Effector memory CD8-positive, alpha-beta T cell (primary cell): ENCODE measurements around the gene DNAH11.
"Not testable (repeated sequence)": the region's sequence is repeated elsewhere in the genome, so short reads cannot be mapped to it uniquely, and the experiment has no call there.

Experiments used
- ATAC-seq: fragments of 150-1000 bp; cut with Tn5 transposase; replicated peaks from 2 replicates; pipeline ENCODE4 v1.10.0; 2021; ENCODE audit warnings: mild to moderate bottlenecking, moderate library complexity
- DNase-seq, 3 experiments: peaks; one replicate each; pipeline ENCODE4 v3.0.0; 2021
- H3K27ac Mint-ChIP-seq, 2 donors: one replicate each; pipeline ENCODE4 v1.8.0; 2022; ENCODE audit warnings: mild to moderate bottlenecking in 2 of 2, mixed read lengths in 2 of 2, moderate library complexity in 2 of 2
- H3K27me3 Mint-ChIP-seq, 2 donors: one replicate each; pipeline ENCODE4 v1.8.0; 2022; ENCODE audit warnings: mixed read lengths in 2 of 2
- H3K36me3 Mint-ChIP-seq: one replicate; pipeline ENCODE4 v1.8.0; 2022; ENCODE audit warnings: mild to moderate bottlenecking, moderate library complexity, mixed read lengths; ENCODE audit not compliant: insufficient read depth
- H3K4me1 Mint-ChIP-seq, 2 donors: one replicate each; pipeline ENCODE4 v1.8.0; 2022; ENCODE audit warnings: low read depth in 2 of 2, mixed read lengths in 2 of 2
- H3K4me3 Mint-ChIP-seq, 2 donors: one replicate each; pipeline ENCODE4 v1.8.0; 2022; ENCODE audit warnings: mild to moderate bottlenecking in 2 of 2, mixed read lengths in 2 of 2, moderate library complexity in 2 of 2
- H3K9me3 Mint-ChIP-seq, 2 donors: one replicate each; pipeline ENCODE4 v1.8.0; 2022; ENCODE audit warnings: mixed read lengths in 2 of 2

Gene DNAH11

GRCh38 chr7:21819048-21819447 lies 276.2 kb downstream of the DNAH11 start:
- no peak for ATAC-seq
- no peaks in the 10 kb centered on the region for H3K9me3 Mint-ChIP-seq
- no peak overlapping the region for H3K27ac Mint-ChIP-seq

GRCh38 chr7:21828841-21829240 lies 286.0 kb downstream of the DNAH11 start:
- DNase-seq, result no peak

More at GRCh38 chr7:21819048-21819447, 276.2 kb downstream of the DNAH11 start:
- Mint-ChIP-seq H3K4me1 (no peaks in the 10 kb centered on the region), H3K27me3 (peaks cover 9 to 19% of the 10 kb centered on the region in 2 donors), H3K36me3 (no peaks in the 10 kb centered on the region), H3K4me3 (no peak overlapping the region)
- no peak for DNase-seq

GRCh38 chr7:21829731-21830130 lies 286.9 kb downstream of the DNAH11 start:
- ATAC-seq, result no peak
- Mint-ChIP-seq H3K4me3 (no peak overlapping the region), H3K36me3 (no peaks in the 10 kb centered on the region), H3K27ac (no peak overlapping the region), H3K9me3 (no peaks in the 10 kb centered on the region), H3K4me1 (no peaks in the 10 kb centered on the region), H3K27me3 (peaks cover 27 to 48% of the 10 kb centered on the region in 2 donors)
- DNase-seq, result no peak

More at GRCh38 chr7:21828841-21829240, 286.0 kb downstream of the DNAH11 start:
- ATAC-seq, result no peak
- H3K4me1 Mint-ChIP-seq, result no peaks in the 10 kb centered on the region
- H3K9me3 Mint-ChIP-seq, result no peaks in the 10 kb centered on the region
- H3K27ac Mint-ChIP-seq, result no peak overlapping the region
- peaks cover 27 to 42% of the 10 kb centered on the region in 2 donors for H3K27me3 Mint-ChIP-seq
- no peak overlapping the region for H3K4me3 Mint-ChIP-seq
- no peaks in the 10 kb centered on the region for H3K36me3 Mint-ChIP-seq

- Mint-ChIP-seq H3K27ac (no peak overlapping the region), H3K9me3 (no peaks in the 10 kb centered on the region)
- ATAC-seq, result no peak
Measured at GRCh38 chr7:21844742-21845141, 301.9 kb downstream of the DNAH11 start.

GRCh38 chr7:21850531-21851285 lies 307.9 kb downstream of the DNAH11 start:
- Mint-ChIP-seq H3K27ac (no peak overlapping the region), H3K4me3 (no peak overlapping the region), H3K4me1 (peaks cover 0 to 5% of the 10 kb centered on the region in 2 donors), H3K9me3 (no peaks in the 10 kb centered on the region), H3K36me3 (peaks cover 7% of the 10 kb centered on the region), H3K27me3 (peaks cover 10 to 19% of the 10 kb centered on the region in 2 donors)
- ATAC-seq, result no peak
- no peak for DNase-seq

More at GRCh38 chr7:21844742-21845141, 301.9 kb downstream of the DNAH11 start:
- peaks cover 0 to 5% of the 10 kb centered on the region in 2 donors for H3K27me3 Mint-ChIP-seq
- H3K36me3 Mint-ChIP-seq, result peaks cover 5% of the 10 kb centered on the region
- no peak overlapping the region for H3K4me3 Mint-ChIP-seq
- no peak for DNase-seq
- no peaks in the 10 kb centered on the region for H3K4me1 Mint-ChIP-seq

GRCh38 chr7:21851559-21851967 lies 308.7 kb downstream of the DNAH11 start:
- no peaks in the 10 kb centered on the region for H3K9me3 Mint-ChIP-seq
- ATAC-seq, result no peak
- peaks cover 7% of the 10 kb centered on the region for H3K36me3 Mint-ChIP-seq
- H3K27me3 Mint-ChIP-seq, result peaks cover 10 to 24% of the 10 kb centered on the region in 2 donors
- peak overlapping the region in 1 of 2 donors; percentile 14 for H3K4me3 Mint-ChIP-seq
- no peak for DNase-seq
- H3K4me1 Mint-ChIP-seq, result peaks cover 0 to 5% of the 10 kb centered on the region in 2 donors
- no peak overlapping the region for H3K27ac Mint-ChIP-seq

GRCh38 chr7:21865631-21866204 lies 322.9 kb downstream of the DNAH11 start:
- not testable (repeated sequence) for H3K27ac Mint-ChIP-seq, H3K9me3 Mint-ChIP-seq, ATAC-seq, H3K36me3 Mint-ChIP-seq, H3K4me1 Mint-ChIP-seq, DNase-seq, H3K4me3 Mint-ChIP-seq
- peaks cover 11 to 14% of the 10 kb centered on the region in 2 donors for H3K27me3 Mint-ChIP-seq

GRCh38 chr7:21866731-21867130 lies 323.9 kb downstream of the DNAH11 start:
- Mint-ChIP-seq H3K27ac (no peak overlapping the region), H3K9me3 (no peaks in the 10 kb centered on the region), H3K36me3 (no peaks in the 10 kb centered on the region), H3K27me3 (peaks cover 1 to 8% of the 10 kb centered on the region in 2 donors), H3K4me3 (no peak overlapping the region), H3K4me1 (no peaks in the 10 kb centered on the region)
- ATAC-seq (no peak), DNase-seq (no peak)

GRCh38 chr7:21867226-21867625 lies 324.4 kb downstream of the DNAH11 start:
- Mint-ChIP-seq H3K27ac (no peak overlapping the region), H3K4me3 (no peak overlapping the region), H3K9me3 (no peaks in the 10 kb centered on the region), H3K36me3 (no peaks in the 10 kb centered on the region), H3K27me3 (peaks cover 0 to 7% of the 10 kb centered on the region in 2 donors), H3K4me1 (no peaks in the 10 kb centered on the region)
- no peak for DNase-seq
- ATAC-seq, result no peak

GRCh38 chr7:21867816-21868575 lies 325.2 kb downstream of the DNAH11 start:
- H3K9me3 Mint-ChIP-seq, result no peaks in the 10 kb centered on the region
- ATAC-seq (no peak), DNase-seq (no peak)
- no peak overlapping the region for H3K27ac Mint-ChIP-seq
- no peaks in the 10 kb centered on the region for H3K4me1 Mint-ChIP-seq
- peaks cover 0 to 7% of the 10 kb centered on the region in 2 donors for H3K27me3 Mint-ChIP-seq
- no peaks in the 10 kb centered on the region for H3K36me3 Mint-ChIP-seq
- H3K4me3 Mint-ChIP-seq, result no peak overlapping the region

GRCh38 chr7:21868576-21868850 lies 325.7 kb downstream of the DNAH11 start:
- H3K4me1 Mint-ChIP-seq, result no peaks in the 10 kb centered on the region
- peaks cover 0 to 7% of the 10 kb centered on the region in 2 donors for H3K27me3 Mint-ChIP-seq
- DNase-seq (no peak), ATAC-seq (no peak)
- H3K27ac Mint-ChIP-seq, result no peak overlapping the region
- no peak overlapping the region for H3K4me3 Mint-ChIP-seq
- no peaks in the 10 kb centered on the region for H3K36me3 Mint-ChIP-seq
- H3K9me3 Mint-ChIP-seq, result no peaks in the 10 kb centered on the region

GRCh38 chr7:21869785-21870402 lies 327.1 kb downstream of the DNAH11 start:
- H3K36me3 Mint-ChIP-seq, result no peaks in the 10 kb centered on the region
- no peaks in the 10 kb centered on the region for H3K9me3 Mint-ChIP-seq
- ATAC-seq (no peak), DNase-seq (no peak)
- no peaks in the 10 kb centered on the region for H3K4me1 Mint-ChIP-seq
- no peak overlapping the region for H3K4me3 Mint-ChIP-seq
- H3K27ac Mint-ChIP-seq, result no peak overlapping the region
- peaks cover 0 to 7% of the 10 kb centered on the region in 2 donors for H3K27me3 Mint-ChIP-seq

- H3K27ac Mint-ChIP-seq, result no peak overlapping the region
- no peak overlapping the region for H3K4me3 Mint-ChIP-seq
- no peaks in the 10 kb centered on the region for H3K36me3 Mint-ChIP-seq
- no peaks in the 10 kb centered on the region for H3K9me3 Mint-ChIP-seq
- H3K4me1 Mint-ChIP-seq, result no peaks in the 10 kb centered on the region
- DNase-seq, result no peak
- H3K27me3 Mint-ChIP-seq, result no peaks in the 10 kb centered on the region
- no peak for ATAC-seq
Measured at GRCh38 chr7:21883069-21883468, 340.2 kb downstream of the DNAH11 start.
